ENCODE data around the gene CTNNA2. TPM values are rescaled to one million over a fixed set of nuclear protein-coding genes. Genes with fewer than 3 reads are reported as not detected.

Gene CTNNA2
- total RNA-seq, 2 donors from 2014 or later: not detected

DNA sequence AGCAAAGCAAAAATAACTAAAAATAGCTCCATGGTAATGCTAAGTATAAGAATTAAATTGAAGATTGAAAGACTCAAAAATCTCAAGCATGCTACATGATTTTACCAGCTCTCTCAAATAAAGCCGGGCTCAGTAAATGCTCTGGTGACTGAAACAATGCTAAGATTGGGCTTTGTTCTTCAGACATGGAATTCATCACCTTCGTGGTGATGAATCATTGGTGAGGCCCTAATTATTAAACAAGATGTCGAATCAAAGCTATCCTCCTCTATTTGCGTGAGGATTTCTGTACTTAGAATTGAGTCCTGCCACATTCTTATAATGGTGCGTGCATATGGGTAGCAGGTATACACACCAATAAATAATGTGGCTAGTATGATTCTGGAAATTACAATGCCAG lies 850.5 kb downstream of the CTNNA2 start:
- intact Hi-C loops (cut with DNase I): no loop called here
- DNase-seq (ENCODE audit: low spot score): no peak

DNA sequence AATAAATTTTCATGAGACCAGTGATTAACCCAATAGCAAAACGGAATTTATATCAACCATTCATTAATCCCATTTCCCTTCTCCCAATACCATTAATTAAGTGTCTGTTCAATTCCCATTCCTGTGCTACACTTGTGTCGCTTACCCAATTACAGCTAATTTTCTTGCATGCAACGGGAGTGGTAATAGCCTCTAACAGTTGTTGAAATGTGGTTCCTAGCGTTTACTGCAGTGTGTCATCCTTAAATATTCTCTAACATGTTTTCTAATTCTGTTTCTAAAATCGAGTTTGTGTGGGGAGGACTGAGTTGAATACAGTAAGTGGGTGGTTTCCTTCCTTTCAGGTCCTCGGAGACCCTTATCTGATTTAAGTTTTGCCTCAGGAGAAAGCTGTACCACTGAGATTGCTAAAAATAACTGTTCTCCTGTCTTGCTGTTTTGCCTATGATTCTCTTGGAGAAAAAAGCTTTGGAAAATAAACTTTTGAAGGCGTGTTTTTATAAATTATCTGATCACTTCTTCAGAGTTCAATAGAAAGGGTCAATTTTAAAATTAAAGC lies 851.0 kb downstream of the CTNNA2 start:
- DNase-seq (ENCODE audit: low spot score): no peak
- intact Hi-C loops (cut with DNase I): no loop called here

DNA sequence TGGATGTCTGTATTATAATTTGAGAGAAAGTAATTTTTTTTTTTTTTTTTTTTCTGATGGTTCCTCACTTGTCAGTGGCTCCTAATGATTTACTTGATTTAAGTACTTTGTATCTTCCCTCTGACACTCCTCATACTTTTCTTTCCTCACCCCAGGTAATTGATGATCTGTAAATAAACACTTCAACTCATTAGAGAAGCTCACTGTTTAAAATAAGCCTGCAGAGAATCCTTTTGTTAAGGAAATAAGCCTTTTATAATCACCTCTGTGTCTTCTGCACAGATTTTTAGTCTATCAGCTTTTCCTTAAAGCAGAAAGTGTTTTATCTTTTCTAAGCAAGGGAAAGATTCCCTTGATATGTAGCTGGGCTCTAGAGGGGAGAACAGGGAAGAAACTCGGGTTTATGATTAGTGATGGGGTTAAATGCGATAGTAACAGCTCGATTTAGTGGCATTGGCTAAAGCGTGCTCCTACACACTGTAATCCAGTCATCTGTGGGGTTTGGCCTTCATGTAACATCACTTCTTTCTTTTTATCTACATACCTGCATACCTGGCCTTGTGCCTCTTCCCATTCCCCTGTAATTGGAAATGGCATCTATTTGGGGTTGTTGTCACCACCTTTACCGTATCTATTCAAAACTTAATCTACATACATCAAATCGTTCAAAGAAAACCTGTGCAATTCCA lies 851.8 kb downstream of the CTNNA2 start:
- intact Hi-C loops (cut with DNase I): no loop called here

DNA sequence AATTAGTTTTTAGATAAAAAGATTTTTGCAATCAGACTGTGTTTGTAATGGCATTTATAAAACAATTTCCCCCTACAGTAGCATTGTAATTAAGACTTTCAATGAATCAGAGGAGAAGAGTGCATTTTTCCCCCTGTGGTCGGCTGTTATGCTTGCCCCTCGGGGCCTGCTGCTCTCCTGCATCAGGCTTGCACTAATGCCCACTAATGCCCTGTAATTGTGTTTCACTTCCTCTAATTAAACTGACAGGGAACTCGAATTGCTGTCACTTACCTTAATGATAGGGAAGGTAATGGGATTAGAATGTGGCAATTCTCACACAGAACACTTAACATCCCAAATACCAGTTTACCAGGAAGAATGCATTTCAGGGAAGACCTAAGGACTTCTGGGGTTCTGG lies 852.9 kb downstream of the CTNNA2 start:
- no peak for DNase-seq (ENCODE audit: low spot score)
- intact Hi-C loops (cut with DNase I): no loop called here

More for the DNA sequence above, 851.8 kb downstream of the CTNNA2 start:
- no peak for DNase-seq (ENCODE audit: low spot score)

DNA sequence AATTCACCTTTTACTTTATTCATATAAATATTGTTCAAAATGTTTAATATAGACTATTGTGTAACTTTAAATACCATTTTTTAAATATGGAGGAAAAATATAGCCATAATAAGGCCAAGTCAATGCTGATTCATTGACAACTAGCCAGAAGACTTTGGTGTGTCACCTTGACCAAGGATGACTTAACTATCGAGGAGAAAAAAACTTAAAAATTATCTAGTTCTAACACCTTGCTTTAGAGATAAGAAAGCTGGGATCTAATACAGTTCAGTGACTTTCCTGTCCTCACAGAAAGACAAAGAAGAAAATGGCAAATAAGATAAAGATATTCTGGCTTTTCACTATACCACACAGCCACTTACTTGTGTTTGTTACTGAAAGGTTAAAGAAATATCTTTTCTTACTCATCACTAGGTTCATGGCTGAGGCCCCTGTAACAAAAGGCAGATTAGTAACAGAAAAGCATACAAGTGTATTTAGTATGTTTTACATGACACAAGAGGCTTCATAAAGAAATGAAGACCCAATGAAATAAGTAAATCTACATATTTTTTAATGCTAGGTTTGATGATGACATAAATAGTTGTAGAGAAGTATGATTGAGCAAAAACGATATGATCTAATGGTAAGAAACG lies 857.6 kb downstream of the CTNNA2 start:
- intact Hi-C loops (cut with DNase I): no loop called here
- no peak for DNase-seq (ENCODE audit: low spot score)

DNA sequence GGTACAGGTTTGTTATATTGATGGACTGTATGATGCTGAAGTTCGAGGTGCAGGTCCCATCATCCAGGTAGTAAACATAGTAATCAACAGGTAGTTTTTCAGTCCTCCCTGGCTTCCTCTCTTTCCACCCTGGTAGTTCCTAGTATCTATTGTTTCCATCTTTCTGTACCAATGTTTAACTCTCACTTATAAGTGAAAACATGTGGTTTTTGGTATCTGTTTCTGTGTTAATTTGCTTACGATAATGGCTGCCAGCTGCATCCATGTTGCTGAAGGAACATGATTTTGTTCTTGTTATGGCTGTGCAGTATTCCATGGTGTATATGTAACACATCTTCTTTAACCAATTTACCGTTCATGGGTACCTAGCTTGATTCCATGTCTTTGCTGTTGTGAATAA lies 861.3 kb downstream of the CTNNA2 start:
- intact Hi-C loops (cut with DNase I): no loop called here
- DNase-seq (ENCODE audit: low spot score): no peak

DNA sequence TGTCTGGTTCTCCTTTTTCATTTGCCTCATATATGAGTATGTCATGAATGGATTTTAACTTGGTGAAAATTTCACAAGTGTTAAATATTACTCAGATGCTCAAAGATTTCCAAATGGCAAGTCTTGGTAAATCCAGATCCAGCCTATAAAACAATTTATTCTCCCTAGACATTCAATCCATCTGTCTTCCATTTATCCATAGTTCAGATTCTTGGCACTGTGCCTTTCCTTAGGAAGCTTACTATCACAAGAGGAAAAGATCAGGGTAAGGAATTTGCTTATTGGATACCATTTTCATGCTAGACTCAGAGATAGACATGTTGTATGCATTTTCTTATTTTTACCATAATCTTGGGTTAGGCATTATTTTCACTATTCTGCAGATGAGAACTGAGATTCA lies 864.2 kb downstream of the CTNNA2 start:
- DNase-seq (ENCODE audit: low spot score): no peak
- intact Hi-C loops (cut with DNase I): no loop called here

DNA sequence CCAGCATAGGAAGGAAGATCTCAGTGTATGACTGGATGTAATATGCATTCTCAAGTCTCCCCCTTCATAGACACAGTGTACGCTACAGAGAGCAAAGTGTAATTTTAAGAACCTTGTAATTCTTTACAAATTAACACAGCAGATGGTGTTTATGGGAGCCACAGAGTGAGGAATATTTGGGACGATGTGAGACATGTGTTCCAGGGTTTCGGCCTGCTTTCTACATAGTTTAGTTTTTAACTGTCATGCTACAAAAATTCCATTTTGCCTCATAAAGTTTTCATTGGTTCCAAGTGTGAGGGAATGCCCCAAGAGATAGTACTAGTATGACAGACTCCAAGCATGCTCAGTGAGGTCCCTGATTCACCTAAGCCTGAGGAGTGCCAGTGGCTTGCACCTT lies 867.9 kb downstream of the CTNNA2 start:
- no peak for DNase-seq (ENCODE audit: low spot score)
- intact Hi-C loops (cut with DNase I): no loop called here

DNA sequence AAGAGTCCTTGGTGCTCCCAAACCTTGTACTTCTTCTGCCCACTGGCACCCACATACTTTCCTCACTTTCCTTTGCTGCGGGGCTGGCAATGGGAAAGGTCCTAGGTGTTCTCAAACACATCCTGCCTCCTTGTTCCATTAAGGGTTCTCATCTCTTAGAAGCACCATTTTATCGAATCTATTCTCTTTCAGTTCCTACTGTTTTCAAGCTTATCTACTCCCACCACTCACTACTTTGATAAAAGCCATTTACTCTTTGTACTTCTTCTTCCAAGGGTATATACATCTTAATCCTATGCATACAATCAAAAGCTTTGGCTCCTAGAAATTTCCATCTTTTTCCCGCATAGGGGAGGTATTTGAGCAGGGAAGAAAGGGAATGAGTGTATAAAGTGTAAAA lies 868.8 kb downstream of the CTNNA2 start:
- intact Hi-C loops (cut with DNase I): no loop called here
- DNase-seq (ENCODE audit: low spot score): no peak

DNA sequence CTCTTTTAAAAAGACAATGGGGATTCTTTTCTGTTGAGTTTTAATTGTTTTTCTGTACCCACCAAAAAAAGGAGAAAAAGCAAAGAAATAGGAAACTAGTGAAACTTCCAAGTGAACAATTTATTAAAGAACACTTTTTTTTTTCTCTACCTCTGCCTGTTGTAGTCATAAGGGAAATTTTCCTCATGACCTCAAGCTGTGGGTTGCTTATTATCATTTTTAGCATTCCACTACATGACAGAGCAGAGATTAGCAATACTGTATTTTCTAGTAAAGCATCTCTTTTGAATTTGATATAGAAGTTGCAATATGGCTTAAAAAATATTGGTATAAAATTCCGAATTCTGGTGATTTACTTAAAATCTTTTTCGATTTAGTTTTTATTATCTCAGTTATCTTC lies 879.6 kb downstream of the CTNNA2 start:
- intact Hi-C loops (cut with DNase I): no loop called here
- DNase-seq (ENCODE audit: low spot score): no peak

DNA sequence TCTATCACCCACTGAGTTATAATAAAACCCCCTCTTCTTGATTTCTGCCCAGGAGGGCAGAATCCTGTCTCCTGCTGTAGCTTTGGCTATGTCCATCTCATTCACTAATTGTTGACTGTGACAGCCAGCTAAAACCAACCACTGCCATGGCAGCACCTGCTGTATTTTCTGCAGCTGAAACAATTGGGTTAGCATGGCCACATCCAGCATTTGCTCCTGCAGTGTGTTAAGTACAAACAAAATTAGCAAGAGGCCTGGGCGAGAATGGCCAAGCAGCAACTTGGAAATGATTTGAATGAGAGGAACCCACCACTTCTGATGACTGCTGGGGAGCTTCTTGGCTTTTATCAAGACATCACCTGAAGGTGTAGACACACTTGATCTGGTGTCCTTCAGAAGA lies 881.1 kb downstream of the CTNNA2 start:
- no peak for DNase-seq (ENCODE audit: low spot score)
- intact Hi-C loops (cut with DNase I): no loop called here

DNA sequence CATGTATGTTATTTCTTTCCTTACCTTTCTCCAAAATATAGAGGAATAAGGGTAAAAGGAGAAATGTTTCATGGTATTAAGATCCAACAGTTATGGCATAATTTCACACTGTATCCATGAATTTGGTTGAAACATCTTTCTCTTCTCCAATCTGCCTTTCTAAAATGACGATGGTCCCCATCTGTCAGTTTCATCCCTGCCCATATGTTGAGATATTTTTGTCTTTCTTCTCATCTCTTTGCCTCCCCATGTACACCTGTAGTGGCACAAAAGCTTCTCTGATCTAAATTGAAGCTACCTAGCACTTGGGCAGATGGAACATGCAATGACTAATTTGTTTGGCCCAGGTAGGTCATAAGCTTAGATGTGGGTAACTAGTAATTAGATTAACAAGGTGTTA lies 882.4 kb downstream of the CTNNA2 start:
- DNase-seq (ENCODE audit: low spot score): no peak
- intact Hi-C loops (cut with DNase I): no loop called here

DNA sequence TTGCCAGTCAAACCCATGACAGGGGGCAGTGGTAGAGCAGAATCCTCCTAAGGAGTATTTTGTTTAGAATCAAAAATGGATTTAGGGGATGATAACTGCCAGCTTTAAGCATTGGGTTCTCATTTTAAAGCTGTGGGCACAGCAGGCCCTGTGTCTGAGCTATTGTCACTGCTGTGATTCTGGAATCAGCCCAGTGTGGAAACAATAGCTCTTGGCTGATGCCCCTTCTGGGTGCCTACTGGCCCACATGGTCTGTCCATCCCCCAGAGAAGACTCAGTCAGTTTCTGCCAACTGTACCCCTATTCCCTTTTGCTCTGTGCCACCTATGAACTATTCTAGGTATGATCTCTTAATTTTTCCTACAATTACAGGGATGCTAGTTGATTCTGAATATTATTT lies 883.4 kb downstream of the CTNNA2 start:
- no peak for DNase-seq (ENCODE audit: low spot score)
- intact Hi-C loops (cut with DNase I): no loop called here

DNA sequence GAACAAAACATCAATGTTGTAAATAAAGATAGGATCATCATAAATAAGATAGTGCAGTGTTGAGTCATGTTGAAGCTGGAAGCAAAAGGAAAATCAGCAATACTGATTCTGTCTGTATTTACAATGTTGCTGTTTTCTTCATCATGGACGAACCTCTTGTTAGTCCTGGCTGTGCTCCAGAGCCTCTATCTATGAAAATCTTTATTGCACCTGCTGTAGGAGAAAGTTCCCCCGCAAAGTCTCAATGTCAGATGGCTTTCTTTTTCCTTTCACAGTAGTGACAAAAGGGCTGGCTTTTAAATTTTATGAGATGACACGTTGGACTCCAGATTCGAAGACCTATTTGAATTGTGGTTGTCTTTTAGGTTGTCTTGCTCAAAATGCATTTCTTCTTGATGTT lies 890.2 kb downstream of the CTNNA2 start:
- intact Hi-C loops (cut with DNase I): no loop called here
- no peak for DNase-seq (ENCODE audit: low spot score)

DNA sequence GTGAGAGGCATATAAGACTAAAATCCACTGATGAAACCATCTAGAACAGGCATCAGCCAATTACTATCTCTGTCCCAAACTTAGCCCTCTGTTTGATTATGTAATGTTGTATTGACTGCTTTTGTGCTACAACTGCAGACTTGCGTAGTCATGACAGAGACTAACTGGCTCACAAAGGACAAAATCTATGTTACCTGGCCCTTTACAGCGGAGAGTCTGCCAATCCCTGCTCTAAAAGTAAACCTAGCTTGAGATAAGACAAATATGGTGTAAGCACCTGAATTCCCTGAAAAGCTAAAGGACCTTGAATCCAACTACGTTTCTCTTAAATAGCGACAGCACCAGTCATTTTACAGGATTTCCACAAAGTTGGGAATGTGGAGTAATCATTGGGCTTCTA lies 894.5 kb downstream of the CTNNA2 start:
- DNase-seq (ENCODE audit: low spot score): no peak
- intact Hi-C loops (cut with DNase I): no loop called here

DNA sequence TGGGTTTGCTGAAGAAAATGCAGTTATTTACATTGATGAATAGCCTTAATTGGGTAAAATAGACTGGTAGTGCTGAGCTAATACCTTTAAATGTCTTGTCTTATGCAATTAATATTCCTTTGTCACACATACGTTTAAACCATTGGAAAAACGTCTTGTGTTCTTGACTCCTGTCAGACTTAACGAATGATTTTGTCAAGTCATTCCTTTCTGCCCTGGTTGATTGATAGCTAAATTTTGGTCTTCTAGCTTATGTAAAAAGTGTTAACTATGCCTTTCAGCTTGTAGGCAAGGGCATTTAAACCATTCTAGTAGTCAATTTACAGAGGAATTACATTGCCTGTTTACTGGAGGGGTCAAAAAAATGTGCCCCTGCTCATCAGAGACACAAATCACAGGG lies 897.5 kb downstream of the CTNNA2 start:
- intact Hi-C loops (cut with DNase I): no loop called here
- no peak for DNase-seq (ENCODE audit: low spot score)

DNA sequence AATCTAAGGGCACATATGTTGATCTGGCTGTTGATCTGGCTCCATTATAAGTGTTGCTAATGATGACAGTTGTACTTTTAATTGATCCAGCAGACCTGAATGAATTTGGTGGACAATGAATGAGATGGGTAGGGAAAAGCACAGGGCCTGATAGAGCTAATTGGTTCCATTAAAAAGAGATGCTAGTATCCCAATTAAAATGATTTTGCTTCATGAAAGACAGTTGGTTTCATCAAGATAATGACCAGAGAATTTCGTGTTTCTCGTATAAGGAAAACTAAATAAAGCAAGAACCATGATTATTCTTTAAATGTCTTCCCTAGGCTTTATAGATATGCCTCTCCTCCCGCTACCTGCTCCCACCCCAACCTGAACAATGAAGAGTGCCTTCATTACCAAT lies 900.3 kb downstream of the CTNNA2 start:
- no peak for DNase-seq (ENCODE audit: low spot score)
- intact Hi-C loops (cut with DNase I): no loop called here

DNA sequence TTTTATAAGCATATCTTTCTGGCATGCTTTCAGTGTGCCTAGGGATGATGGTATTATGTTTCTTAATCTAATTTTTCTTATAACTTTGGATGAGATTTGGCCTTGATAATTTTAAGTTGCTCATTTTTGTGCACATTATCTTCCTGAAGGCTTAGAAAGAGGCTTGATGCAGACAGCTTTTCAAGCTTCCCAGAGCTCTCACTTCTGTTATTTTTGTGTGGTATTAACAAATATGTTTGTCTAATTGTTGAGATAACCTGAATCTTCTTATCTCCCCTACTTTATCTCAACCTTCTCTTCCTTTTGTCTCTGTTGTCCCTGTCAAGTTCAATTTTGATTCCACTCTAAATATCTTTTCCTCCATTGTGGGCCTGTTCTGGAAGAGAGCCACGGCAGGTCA lies 904.9 kb downstream of the CTNNA2 start:
- intact Hi-C loops (cut with DNase I): no loop called here
- DNase-seq (ENCODE audit: low spot score): no peak

DNA sequence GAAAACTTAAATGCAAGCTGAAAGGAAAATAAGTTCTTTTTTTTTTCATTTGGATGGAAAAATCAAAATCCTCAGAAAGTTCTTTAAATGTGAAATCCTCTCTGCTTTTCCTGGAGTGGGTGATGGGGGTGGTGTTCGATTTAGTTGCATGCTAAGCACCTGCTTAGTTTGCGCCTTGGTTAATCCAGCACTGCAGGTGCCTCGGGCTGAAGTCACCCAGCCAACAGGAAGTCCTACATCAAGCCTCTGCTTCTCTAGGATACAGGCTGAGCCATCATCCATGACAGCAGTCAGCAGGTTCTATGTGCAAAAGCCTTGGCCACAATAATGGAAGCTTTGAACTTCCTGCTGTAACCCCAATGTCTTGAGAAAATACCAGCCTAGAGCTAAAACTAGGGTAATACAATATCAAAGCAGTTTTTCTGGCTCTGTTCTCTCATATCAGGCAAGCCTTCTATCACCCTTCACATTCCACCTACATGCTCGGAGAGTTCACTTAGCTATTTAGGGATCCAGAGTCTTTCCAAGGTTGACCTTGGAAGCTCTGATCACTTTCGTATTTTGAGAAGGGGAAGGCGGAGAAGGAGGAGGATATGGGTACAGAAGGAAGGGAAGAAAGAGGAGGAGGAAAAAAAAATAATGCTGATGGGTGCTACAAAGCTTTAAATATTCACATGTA lies 907.8 kb downstream of the CTNNA2 start:
- intact Hi-C loops (cut with DNase I): no loop called here
- DNase-seq (ENCODE audit: low spot score): no peak

DNA sequence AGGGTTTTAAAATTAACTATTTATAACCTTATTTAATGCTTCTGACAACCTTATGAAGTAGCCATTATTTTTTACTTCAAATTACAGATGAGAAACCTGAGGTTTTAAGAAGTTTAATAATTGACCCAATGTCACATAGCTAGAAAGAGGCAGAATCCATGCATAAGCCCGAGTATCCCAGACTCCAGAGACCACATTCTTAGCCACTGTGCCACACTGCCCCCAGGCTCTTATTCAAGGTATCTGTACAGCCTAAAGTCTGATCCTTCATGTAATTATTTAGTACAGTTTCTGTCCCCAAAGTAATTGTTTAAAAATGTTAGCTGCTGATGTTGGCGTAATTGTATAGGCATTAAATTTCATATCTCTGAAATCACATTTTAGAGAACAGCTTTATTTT lies 916.4 kb downstream of the CTNNA2 start:
- DNase-seq (ENCODE audit: low spot score): no peak
- intact Hi-C loops (cut with DNase I): no loop called here

DNA sequence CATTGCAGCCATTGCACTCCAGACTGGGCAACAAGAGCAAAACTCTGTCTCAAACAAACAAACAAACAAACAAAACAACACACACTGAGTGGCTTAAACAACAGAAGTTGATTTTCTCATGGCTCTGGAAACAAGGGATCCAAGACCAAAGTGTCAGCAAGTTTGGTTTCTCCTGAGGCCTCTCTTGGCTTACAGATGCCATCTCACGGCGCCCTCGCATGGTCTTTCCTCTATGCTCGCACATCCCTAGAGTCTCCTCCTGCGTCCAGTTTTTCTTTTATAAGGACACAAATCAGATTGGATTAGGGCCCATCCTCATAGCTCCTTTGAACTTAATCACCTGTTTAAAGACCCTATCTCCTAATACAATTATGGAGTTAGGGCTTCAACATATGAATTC lies 925.1 kb downstream of the CTNNA2 start:
- no peak for DNase-seq (ENCODE audit: low spot score)
- intact Hi-C loops (cut with DNase I): no loop called here

All from posterior vena cava (tissue), 2 donors.